Liver (tissue), 9 donors: ENCODE data around the gene EPHB2. TPM values are rescaled to one million over a fixed set of nuclear protein-coding genes. Genes with fewer than 3 reads are reported as not detected.

ENCODE experiments used
- DNase-seq: peaks from one replicate; pipeline ENCODE4 v3.0.0-alpha.2; 2017; ENCODE audit warnings: low spot score
- H3K27ac ChIP-seq, 2 donors: one replicate each; pipeline ENCODE4 v1.7.0; 2013; ENCODE audit warnings: inconsistent platforms in 2 of 2, low read length in 2 of 2, control low read depth in 1 of 2, low read depth in 1 of 2, mild to moderate bottlenecking in 1 of 2
- H3K27me3 ChIP-seq, 4 donors: one replicate each; pipeline versions ENCODE4 v1.6.1 to v1.7.0; 2013; ENCODE audit warnings: low read length in 3 of 4, inconsistent platforms in 1 of 4, mild to moderate bottlenecking in 1 of 4, moderate library complexity in 1 of 4; ENCODE audit not compliant: control insufficient read depth in 4 of 4, insufficient read depth in 4 of 4
- H3K36me3 ChIP-seq, 4 donors: one replicate each; pipeline versions ENCODE4 v1.6.1 to v1.7.0; 2013; ENCODE audit warnings: low read length in 3 of 4, mild to moderate bottlenecking in 3 of 4, low read depth in 1 of 4, moderate library complexity in 1 of 4; ENCODE audit not compliant: control insufficient read depth in 4 of 4, insufficient read depth in 3 of 4
- H3K4me1 ChIP-seq, 4 donors: one replicate each; pipeline versions ENCODE4 v1.6.1 to v1.7.0; 2013; ENCODE audit warnings: low read length in 3 of 4, mild to moderate bottlenecking in 3 of 4, moderate library complexity in 1 of 4; ENCODE audit not compliant: control insufficient read depth in 4 of 4, insufficient read depth in 4 of 4
- H3K4me3 ChIP-seq, 3 donors: one replicate each; pipeline versions ENCODE4 v1.6.1 to v1.7.0; 2013; ENCODE audit warnings: low read length in 3 of 3, control low read depth in 1 of 3, low read depth in 1 of 3, mild to moderate bottlenecking in 1 of 3
- H3K9ac ChIP-seq, 2 donors: one replicate each; pipeline ENCODE4 v1.7.0; 2013; ENCODE audit warnings: low read length in 2 of 2, mild to moderate bottlenecking in 2 of 2, moderate library complexity in 2 of 2, control low read depth in 1 of 2, low read depth in 1 of 2
- H3K9me3 ChIP-seq, 4 donors: one replicate each; pipeline versions ENCODE4 v1.6.1 to v1.7.0; 2013; ENCODE audit warnings: low read length in 3 of 4; ENCODE audit not compliant: control insufficient read depth in 4 of 4
- FOXA2 ChIP-seq: IDR thresholded peaks from 2 replicates; pipeline ENCODE4 v1.6.1; 2016; ENCODE audit warnings: antibody characterized with exemption
- GABPA ChIP-seq, 2 donors: IDR thresholded peaks in 1 of 2; conservative IDR thresholded peaks in 1 of 2; 2 replicates each; pipeline ENCODE4 v1.6.1; 2016; ENCODE audit warnings: antibody characterized with exemption in 2 of 2, mild to moderate bottlenecking in 1 of 2, moderate library complexity in 1 of 2
- HNF4A ChIP-seq, 2 donors: conservative IDR thresholded peaks; 2 replicates each; pipeline ENCODE4 v1.6.1; 2016; ENCODE audit warnings: antibody characterized with exemption in 2 of 2, mild to moderate bottlenecking in 2 of 2
- HNF4G ChIP-seq: IDR thresholded peaks from 2 replicates; pipeline ENCODE4 v1.6.1; 2016; ENCODE audit warnings: antibody characterized with exemption
- NR2F2 ChIP-seq: IDR thresholded peaks from 2 replicates; pipeline ENCODE4 v1.6.1; 2016; ENCODE audit warnings: antibody characterized with exemption
- RAD21 ChIP-seq, 2 donors: IDR thresholded peaks; 2 replicates each; pipeline ENCODE4 v1.6.1; 2016; ENCODE audit warnings: antibody characterized with exemption in 2 of 2, mild to moderate bottlenecking in 2 of 2
- SP1 ChIP-seq: IDR thresholded peaks from 2 replicates; pipeline ENCODE4 v1.6.1; 2018; ENCODE audit warnings: antibody characterized with exemption, mild to moderate bottlenecking
- TAF1 ChIP-seq: conservative IDR thresholded peaks from 2 replicates; pipeline ENCODE4 v1.6.1; 2016; ENCODE audit warnings: antibody characterized with exemption, mild to moderate bottlenecking
- WGBS: extraction: QIAGEN DNeasy Blood & Tissue Kit; methylation state at CpG from one replicate; pipeline ENCODE4 v1.1.7; 2013; 5-methylcytosine and 5-hydroxymethylcytosine counted together
- polyA plus RNA-seq, 2 donors: library from polyadenylated mRNA; stranded (reverse) in 1 of 2; unstranded in 1 of 2; fragments of 200-250 nt in 1 of 2; fragments of >200 nt in 1 of 2; fragmentation: Nextera tagmentation in 1 of 2; extraction: Ambion mirVana in 1 of 2; gene quantifications; one replicate each; pipeline versions ENCODE4 v1.2.1 to v1.2.3, GENCODE V29; 2013 to 2015
- total RNA-seq, 2 donors: library from RNA; depleted of rRNA; stranded (reverse); fragments of >200 nt; gene quantifications; one replicate each; pipeline ENCODE4 v1.2.3, GENCODE V29; 2014
- TF ChIP-seq, protein P1 (sequence below): IDR thresholded peaks from 2 replicates; pipeline ENCODE4 v1.6.1; 2016; ENCODE audit warnings: antibody characterized with exemption
- TF ChIP-seq, protein P2 (sequence below): IDR thresholded peaks from 2 replicates; pipeline ENCODE4 v1.6.1; 2016; ENCODE audit warnings: antibody characterized with exemption
- TF ChIP-seq, protein P3 (sequence below): fragments of 150-350 bp; IDR thresholded peaks from 2 replicates; pipeline ENCODE4 v1.5.1; 2017; ENCODE audit warnings: improper control_type of control experiment, low read depth, low read length; ENCODE audit not compliant: missing input control
- donor health status: healthy.
- donor health status: healthy.
- donor health status: healthy.
- donor health status: healthy.
- donor health status: healthy.

EPHB2 gene
- total and polyA plus RNA-seq, 4 donors, result 0.07 to 1.0 (median 0.38) TPM

DNA sequence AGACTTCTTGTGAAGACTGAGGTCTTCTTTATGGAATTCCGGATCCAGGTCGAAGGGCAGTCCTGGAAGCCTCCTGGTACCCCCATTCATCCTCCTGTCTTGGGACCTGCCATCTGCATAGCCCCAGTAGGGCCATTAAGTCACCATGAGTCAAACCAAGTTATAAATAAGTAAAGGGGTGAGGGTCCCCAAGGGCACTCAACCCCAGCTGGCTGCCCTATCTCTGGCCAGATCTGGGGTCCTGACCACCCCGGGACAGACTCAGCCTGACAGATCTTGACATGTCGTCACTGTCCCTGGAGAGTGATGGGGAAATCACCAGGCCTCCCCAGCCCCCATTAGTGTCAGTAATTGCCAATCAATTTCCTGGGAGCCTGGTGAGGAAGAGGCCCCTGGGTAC lies 108.7 kb downstream of the EPHB2 start:
- WGBS, result 88% methylated on average over 4 of the region's 4 CpGs
- no peak for DNase-seq

DNA sequence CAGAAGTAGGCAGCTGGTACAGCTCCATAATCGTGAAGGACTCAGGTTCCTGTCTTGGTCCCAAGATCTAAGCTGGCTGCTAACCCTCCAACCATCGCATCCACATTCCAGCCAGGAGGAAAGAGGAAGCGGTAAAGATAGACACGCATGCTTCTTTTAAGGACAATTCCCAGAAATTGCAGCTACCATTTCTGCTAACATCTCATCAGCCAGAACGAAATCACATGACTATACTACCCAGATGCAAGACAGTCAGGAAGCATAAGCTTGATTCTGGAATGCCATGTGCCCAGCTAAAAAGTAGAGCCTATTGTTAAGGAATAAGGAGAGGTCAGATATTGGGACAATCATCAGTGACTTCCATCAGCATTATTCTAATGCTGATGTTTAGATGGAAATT lies 110.4 kb downstream of the EPHB2 start:
- Histone ChIP-seq H3K27ac (no peak overlapping the region), H3K4me1 (no peaks in the 10 kb centered on the region), H3K36me3 (no peaks in the 10 kb centered on the region), H3K27me3 (no peaks in the 10 kb centered on the region), H3K9ac (no peak overlapping the region), H3K4me3 (no peak overlapping the region), H3K9me3 (no peaks in the 10 kb centered on the region)
- DNase-seq, result no peak
- TF ChIP-seq, protein P1, sequence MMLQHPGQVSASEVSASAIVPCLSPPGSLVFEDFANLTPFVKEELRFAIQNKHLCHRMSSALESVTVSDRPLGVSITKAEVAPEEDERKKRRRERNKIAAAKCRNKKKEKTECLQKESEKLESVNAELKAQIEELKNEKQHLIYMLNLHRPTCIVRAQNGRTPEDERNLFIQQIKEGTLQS, result no peak
- 64% methylated on average over 5 of the region's 5 CpGs for WGBS

More for the DNA sequence above, 108.7 kb downstream of the EPHB2 start:
- TF ChIP-seq TAF1 (no peak), NR2F2 (no peak), HNF4A (conservative IDR thresholded peaks at IDR 0.05) (no peak), SP1 (no peak), HNF4G (no peak), RAD21 (IDR thresholded peaks at IDR 0.05) (no peak), GABPA (IDR thresholded peaks at IDR 0.05 in 1 of 2, conservative IDR thresholded peaks at IDR 0.05 in 1 of 2) (no peak)
- TF ChIP-seq, protein P1, result no peak
- no peaks in the 10 kb centered on the region for H3K9me3 ChIP-seq
- no peaks in the 10 kb centered on the region for H3K36me3 ChIP-seq
- no peak overlapping the region for H3K9ac ChIP-seq
- no peak overlapping the region for H3K27ac ChIP-seq
- H3K4me1 ChIP-seq, result no peaks in the 10 kb centered on the region
- H3K4me3 ChIP-seq, result no peak overlapping the region
- no peaks in the 10 kb centered on the region for H3K27me3 ChIP-seq

DNA sequence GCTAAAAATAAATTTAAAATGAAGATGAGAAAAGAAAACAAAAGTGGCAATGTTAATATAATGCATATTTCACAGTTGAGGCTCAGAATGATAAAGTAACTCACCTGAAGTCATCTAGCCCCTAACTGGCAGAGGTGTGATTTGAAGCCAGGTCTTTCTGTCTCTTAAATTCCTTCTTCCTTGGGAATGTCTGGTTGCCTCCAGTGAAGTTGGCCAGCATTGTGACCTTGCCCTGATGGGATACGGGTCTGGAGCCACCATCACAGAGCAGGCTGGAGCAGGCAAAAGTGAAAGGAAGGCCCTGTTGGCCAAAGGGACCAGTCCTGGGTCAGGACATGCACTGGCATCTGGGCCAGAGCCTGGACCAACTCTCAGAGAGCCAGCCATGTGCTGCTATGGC lies 111.7 kb downstream of the EPHB2 start:
- no peak overlapping the region for H3K4me3 ChIP-seq
- WGBS, result 92% methylated on average over 1 of the region's 1 CpG
- H3K36me3 ChIP-seq, result no peaks in the 10 kb centered on the region
- DNase-seq, result no peak
- no peaks in the 10 kb centered on the region for H3K9me3 ChIP-seq
- no peak overlapping the region for H3K9ac ChIP-seq
- H3K27ac ChIP-seq, result no peak overlapping the region
- H3K4me1 ChIP-seq, result peaks cover 4 to 12% (median 11%) of the 10 kb centered on the region in 4 donors
- no peaks in the 10 kb centered on the region for H3K27me3 ChIP-seq
- no peak for TF ChIP-seq FOXA2
- TF ChIP-seq, protein P2, sequence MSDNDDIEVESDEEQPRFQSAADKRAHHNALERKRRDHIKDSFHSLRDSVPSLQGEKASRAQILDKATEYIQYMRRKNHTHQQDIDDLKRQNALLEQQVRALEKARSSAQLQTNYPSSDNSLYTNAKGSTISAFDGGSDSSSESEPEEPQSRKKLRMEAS, result no peak

DNA sequence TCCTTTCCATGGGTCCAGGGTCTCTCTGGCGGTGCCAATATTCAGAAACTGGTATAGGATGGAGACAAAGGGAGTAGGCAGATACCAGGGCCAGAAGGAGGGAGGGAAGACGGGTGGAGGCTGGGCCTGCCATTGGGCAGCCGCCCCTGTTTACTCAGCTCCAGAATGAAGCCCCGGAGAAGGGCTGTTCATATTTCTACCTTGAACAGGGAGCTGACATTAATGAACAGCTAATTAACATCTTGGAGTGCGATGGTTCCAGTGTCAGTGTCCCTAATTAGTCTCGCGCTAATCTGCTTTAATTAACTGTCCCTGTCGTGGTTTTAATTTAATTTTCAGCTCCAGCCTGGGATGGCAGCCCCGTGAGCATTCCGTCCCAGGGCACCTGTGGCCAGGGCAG lies 113.8 kb downstream of the EPHB2 start:
- no peak for DNase-seq
- Histone ChIP-seq H3K27ac (no peak overlapping the region), H3K27me3 (no peaks in the 10 kb centered on the region), H3K36me3 (no peaks in the 10 kb centered on the region), H3K9me3 (no peaks in the 10 kb centered on the region), H3K9ac (no peak overlapping the region), H3K4me1 (peaks cover 4 to 17% (median 16%) of the 10 kb centered on the region in 4 donors), H3K4me3 (no peak overlapping the region)
- WGBS, result 91% methylated on average over 10 of the region's 10 CpGs
- no peak for TF ChIP-seq HNF4G
- TF ChIP-seq, protein P3, sequence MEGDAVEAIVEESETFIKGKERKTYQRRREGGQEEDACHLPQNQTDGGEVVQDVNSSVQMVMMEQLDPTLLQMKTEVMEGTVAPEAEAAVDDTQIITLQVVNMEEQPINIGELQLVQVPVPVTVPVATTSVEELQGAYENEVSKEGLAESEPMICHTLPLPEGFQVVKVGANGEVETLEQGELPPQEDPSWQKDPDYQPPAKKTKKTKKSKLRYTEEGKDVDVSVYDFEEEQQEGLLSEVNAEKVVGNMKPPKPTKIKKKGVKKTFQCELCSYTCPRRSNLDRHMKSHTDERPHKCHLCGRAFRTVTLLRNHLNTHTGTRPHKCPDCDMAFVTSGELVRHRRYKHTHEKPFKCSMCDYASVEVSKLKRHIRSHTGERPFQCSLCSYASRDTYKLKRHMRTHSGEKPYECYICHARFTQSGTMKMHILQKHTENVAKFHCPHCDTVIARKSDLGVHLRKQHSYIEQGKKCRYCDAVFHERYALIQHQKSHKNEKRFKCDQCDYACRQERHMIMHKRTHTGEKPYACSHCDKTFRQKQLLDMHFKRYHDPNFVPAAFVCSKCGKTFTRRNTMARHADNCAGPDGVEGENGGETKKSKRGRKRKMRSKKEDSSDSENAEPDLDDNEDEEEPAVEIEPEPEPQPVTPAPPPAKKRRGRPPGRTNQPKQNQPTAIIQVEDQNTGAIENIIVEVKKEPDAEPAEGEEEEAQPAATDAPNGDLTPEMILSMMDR, result no peak
- TF ChIP-seq SP1, result no peak
